ENCODE data around the gene EOMES.

GRCh38 chr3:27721717-27722564 lies at the start of gene EOMES:
- TF ChIP-seq, protein P1, sequence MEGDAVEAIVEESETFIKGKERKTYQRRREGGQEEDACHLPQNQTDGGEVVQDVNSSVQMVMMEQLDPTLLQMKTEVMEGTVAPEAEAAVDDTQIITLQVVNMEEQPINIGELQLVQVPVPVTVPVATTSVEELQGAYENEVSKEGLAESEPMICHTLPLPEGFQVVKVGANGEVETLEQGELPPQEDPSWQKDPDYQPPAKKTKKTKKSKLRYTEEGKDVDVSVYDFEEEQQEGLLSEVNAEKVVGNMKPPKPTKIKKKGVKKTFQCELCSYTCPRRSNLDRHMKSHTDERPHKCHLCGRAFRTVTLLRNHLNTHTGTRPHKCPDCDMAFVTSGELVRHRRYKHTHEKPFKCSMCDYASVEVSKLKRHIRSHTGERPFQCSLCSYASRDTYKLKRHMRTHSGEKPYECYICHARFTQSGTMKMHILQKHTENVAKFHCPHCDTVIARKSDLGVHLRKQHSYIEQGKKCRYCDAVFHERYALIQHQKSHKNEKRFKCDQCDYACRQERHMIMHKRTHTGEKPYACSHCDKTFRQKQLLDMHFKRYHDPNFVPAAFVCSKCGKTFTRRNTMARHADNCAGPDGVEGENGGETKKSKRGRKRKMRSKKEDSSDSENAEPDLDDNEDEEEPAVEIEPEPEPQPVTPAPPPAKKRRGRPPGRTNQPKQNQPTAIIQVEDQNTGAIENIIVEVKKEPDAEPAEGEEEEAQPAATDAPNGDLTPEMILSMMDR (conservative IDR thresholded peaks at IDR 0.05; ENCODE audit: low read depth, low read length) = peak; percentile 61
- TF ChIP-seq EZH2phosphoT487 (IDR thresholded peaks at IDR 0.05; ENCODE audit: borderline replicate concordance, low read length) (no peak), EZH2 (IDR thresholded peaks at IDR 0.05; ENCODE audit: low read length, unreplicated experiment) (no peak)

All from PC-3 (cell line).